Esophagus squamous epithelium (tissue), 5 donors: ENCODE results near the gene ITCH. TPM values are rescaled to one million over a fixed set of nuclear protein-coding genes. Genes with fewer than 3 reads are reported as not detected.
A peak's percentile ranks its signal among the peaks of the same experiment; 100 is the strongest.

Source experiments
- DNase-seq: peaks from one replicate; lab custom pipeline; 2025; lab: John Stamatoyannopoulos, UW
- H3K27ac ChIP-seq, 4 donors: fragments of 200-600 bp; sonication (generic); one replicate each; pipeline ENCODE4 v1.5.1; 2016 to 2019; ENCODE audit warnings: mild to moderate bottlenecking in 1 of 4
- H3K27me3 ChIP-seq, 4 donors: fragments of 200-600 bp; sonication (generic); 1 replicate in 3 of 4; 2 replicates in 1 of 4; pipeline versions ENCODE4 v1.5.1 to v1.6.0; 2017 to 2021; ENCODE audit warnings: antibody characterized with exemption in 1 of 4
- H3K36me3 ChIP-seq, 3 donors: fragments of 200-600 bp; sonication (generic); one replicate each; pipeline ENCODE4 v1.5.1; 2016 to 2019
- H3K4me1 ChIP-seq, 3 donors: fragments of 200-600 bp; sonication (generic); one replicate each; pipeline ENCODE4 v1.5.1; 2017 to 2019
- H3K4me3 ChIP-seq, 4 donors: fragments of 200-600 bp; sonication (generic); 1 replicate in 3 of 4; 2 replicates in 1 of 4; pipeline ENCODE4 v1.5.1; 2016 to 2019; ENCODE audit warnings: mild to moderate bottlenecking in 2 of 4, moderate library complexity in 1 of 4
- H3K9me3 ChIP-seq, 3 donors: fragments of 200-600 bp; sonication (generic); one replicate each; pipeline ENCODE4 v1.5.1; 2016 to 2019
- POLR2A ChIP-seq, 4 donors: fragments of 450-650 bp; IDR thresholded peaks; one replicate each; pipeline ENCODE4 v1.6.1; 2017; ENCODE audit warnings: antibody characterized with exemption in 4 of 4, mild to moderate bottlenecking in 4 of 4, moderate library complexity in 3 of 4
- WGBS, 2 donors: methylation state at CpG; one replicate each; pipeline ENCODE4 v1.1.5; 2018; 5-methylcytosine and 5-hydroxymethylcytosine counted together
- intact Hi-C: fragments of 100-400 bp; cut with DNase I; formaldehyde crosslinking; loops from one replicate; pipeline ENCODE4 v1.15.0; 2022
- total RNA-seq, 4 donors: library from RNA; depleted of rRNA; stranded (reverse); fragments of >200 nt; gene quantifications; one replicate each; pipeline ENCODE4 v1.1.0, GENCODE V29; 2016
- TF ChIP-seq, protein P1 (sequence below), 6 experiments: fragments of 450-650 bp in 4 of 6; fragments of 200-600 bp in 2 of 6; sonication (generic) in 2 of 6; IDR thresholded peaks; one replicate each; pipeline ENCODE4 v1.5.1; 2016 to 2019; ENCODE audit warnings: antibody characterized with exemption in 6 of 6, mild to moderate bottlenecking in 4 of 6, moderate library complexity in 4 of 6
- donor health status: DM: yes; HTN: yes; CAD: no.

ITCH gene
- total RNA-seq, 4 donors from 2014 or later: 45.9 to 67.9 (median 54.5) TPM

DNA sequence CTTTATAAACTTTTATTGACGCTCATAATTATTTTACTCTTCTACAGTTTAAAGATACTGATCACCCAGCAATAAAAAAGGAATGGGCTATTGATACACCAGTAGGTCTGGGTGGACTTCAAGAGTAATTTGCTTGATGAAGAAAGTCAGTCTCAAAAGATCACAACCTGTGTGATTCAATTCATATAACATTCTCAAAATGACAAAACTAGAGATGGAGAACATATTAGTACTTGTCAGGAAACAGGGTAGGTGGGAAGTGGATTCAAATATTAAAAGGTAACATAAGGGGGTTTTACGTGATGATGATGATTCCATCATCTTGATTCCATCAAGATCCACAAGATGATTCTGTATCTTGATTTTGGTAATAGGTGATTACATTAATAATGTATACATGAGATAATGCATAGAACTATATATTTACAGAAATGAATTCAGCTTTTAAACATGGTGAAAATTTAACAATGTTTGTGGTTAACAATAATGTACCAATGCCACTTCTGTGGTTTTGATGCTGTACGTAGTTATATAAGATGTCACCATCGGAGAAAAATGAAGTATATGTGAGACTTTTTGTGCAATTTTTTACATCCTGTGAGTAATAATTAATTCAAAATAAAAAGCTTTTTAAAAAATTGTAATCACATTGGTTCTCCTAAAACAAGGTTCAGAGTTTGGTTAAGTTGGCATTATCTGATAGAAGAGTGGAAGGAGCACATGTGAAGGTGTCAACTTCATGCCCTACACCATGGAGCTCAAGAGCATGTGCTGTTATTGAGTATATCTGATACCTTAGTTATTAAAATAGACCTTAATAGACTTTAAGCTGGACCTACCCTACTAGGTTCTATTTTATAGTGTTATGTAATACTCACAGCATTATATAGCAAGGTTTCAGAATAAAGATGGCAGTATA lies 86.9 kb downstream of the ITCH start:
- H3K27ac ChIP-seq: no peak overlapping the region
- no peak for DNase-seq
- WGBS, 2 donors: 87 to 91% methylated on average over 4 of the region's 4 CpGs
- no peaks in the 10 kb centered on the region for H3K27me3 ChIP-seq
- peaks cover 7 to 91% (median 38%) of the 10 kb centered on the region in 3 donors for H3K36me3 ChIP-seq
- intact Hi-C loops: no loop called here
- H3K4me3 ChIP-seq: no peak overlapping the region
- H3K4me1 ChIP-seq: no peaks in the 10 kb centered on the region
- no peak for TF ChIP-seq POLR2A (IDR thresholded peaks at IDR 0.05)
- TF ChIP-seq, protein P1, sequence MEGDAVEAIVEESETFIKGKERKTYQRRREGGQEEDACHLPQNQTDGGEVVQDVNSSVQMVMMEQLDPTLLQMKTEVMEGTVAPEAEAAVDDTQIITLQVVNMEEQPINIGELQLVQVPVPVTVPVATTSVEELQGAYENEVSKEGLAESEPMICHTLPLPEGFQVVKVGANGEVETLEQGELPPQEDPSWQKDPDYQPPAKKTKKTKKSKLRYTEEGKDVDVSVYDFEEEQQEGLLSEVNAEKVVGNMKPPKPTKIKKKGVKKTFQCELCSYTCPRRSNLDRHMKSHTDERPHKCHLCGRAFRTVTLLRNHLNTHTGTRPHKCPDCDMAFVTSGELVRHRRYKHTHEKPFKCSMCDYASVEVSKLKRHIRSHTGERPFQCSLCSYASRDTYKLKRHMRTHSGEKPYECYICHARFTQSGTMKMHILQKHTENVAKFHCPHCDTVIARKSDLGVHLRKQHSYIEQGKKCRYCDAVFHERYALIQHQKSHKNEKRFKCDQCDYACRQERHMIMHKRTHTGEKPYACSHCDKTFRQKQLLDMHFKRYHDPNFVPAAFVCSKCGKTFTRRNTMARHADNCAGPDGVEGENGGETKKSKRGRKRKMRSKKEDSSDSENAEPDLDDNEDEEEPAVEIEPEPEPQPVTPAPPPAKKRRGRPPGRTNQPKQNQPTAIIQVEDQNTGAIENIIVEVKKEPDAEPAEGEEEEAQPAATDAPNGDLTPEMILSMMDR (IDR thresholded peaks at IDR 0.05): no peak
- no peaks in the 10 kb centered on the region for H3K9me3 ChIP-seq

DNA sequence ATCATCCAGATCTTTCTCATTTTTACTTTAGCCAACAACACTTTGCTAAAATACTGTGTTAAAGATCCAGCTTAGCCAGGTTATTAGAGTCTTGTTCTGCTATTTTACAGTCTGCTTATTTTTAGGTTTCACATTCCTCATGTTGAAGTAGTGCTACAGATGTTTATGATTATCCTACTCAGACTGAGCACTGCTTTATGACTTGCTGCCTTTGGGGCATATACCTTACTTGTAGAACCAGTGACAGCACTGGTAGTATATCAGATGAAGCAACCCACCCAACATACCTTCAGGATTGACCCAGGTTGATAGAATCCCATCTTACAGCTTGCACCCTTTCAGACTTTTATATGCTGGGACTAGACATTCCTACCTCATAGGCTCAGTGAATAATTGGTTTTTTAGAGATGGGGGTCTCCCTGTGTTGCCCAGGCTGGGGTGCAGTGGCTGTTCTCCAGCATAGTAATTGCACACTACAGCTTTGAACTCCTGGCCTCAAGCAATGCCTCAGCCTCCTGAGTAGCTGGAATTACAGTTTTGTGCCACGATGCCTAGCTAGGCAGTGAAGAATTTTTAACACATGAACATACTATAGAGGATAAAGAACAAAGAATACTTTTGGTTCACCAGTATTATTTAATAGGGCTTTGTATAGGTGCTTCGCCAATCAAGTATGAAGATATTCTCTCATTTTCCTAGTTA lies 89.4 kb downstream of the ITCH start:
- intact Hi-C loops: no loop called here
- Histone ChIP-seq H3K4me1 (no peaks in the 10 kb centered on the region), H3K4me3 (no peak overlapping the region), H3K27ac (peak overlapping the region in 1 of 4 donors; percentile 11), H3K27me3 (no peaks in the 10 kb centered on the region), H3K36me3 (peaks cover 7 to 86% (median 23%) of the 10 kb centered on the region in 3 donors), H3K9me3 (no peaks in the 10 kb centered on the region)
- no peak for TF ChIP-seq POLR2A (IDR thresholded peaks at IDR 0.05)
- TF ChIP-seq, protein P1 (IDR thresholded peaks at IDR 0.05): no peak
- WGBS, 2 donors: 82 to 91% methylated on average over 2 of the region's 2 CpGs
- DNase-seq: no peak

DNA sequence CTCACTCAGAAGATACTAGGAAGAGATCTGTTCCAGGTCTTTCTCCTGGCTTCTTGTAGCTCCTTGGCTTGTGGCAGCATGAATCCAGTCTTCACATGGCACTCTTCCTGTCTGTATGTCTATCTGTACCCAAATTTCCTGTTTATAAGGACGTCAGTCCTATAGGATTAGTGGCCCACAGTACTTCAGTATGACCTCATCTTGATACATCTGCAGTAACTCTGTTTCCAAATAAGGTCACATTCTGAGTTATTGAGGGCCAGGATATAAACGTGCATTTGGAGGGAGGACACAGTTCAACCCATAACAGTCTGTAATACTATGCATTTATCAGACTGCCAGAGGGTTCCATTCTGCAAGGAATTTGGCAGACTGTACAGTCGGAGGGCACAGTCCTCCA lies 95.6 kb downstream of the ITCH start:
- no peaks in the 10 kb centered on the region for H3K27me3 ChIP-seq
- 63% methylated on average over 3 of the region's 3 CpGs for WGBS, 2 donors
- H3K9me3 ChIP-seq: no peaks in the 10 kb centered on the region
- no peak overlapping the region for H3K4me3 ChIP-seq
- H3K4me1 ChIP-seq: peaks cover 0 to 6% (median 0%) of the 10 kb centered on the region in 3 donors
- intact Hi-C loops: no loop called here
- H3K36me3 ChIP-seq: peaks cover 14 to 86% (median 15%) of the 10 kb centered on the region in 3 donors
- TF ChIP-seq, protein P1 (IDR thresholded peaks at IDR 0.05): no peak
- TF ChIP-seq POLR2A (IDR thresholded peaks at IDR 0.05): no peak
- no peak for DNase-seq
- H3K27ac ChIP-seq: no peak overlapping the region

DNA sequence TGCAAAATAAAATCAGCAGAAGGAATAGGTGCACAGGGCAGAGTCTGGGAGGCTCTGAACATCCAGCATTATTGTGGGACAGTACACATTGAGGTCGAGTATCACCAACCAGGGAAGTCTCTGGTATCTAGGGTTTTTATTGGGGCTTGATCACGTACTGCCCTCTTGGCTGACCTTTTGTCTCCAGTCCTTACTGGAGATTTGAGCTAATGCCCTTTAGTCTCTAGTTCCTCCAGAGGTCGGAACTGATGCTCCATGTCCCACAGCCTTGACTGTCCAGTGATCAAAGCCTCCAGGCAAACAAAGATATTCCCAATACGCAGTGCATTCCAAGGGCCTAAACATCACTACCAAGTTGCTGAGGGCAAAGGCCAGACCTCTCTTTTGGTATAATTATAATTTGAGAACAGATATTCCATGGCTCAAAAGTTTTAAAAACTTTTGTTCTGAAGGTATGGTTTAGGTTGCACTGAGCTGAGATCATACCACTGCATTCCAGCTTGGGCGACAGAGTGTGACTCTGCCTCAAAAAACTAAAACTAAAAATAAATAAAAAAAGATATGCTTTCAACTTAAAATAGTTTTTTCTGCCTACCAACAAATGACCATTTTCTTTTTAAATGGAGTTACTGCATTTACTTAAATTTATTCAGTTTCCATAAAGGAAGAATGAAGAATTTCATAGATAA lies 96.3 kb downstream of the ITCH start:
- Histone ChIP-seq H3K4me3 (no peak overlapping the region), H3K36me3 (peaks cover 14 to 89% (median 15%) of the 10 kb centered on the region in 3 donors), H3K27me3 (no peaks in the 10 kb centered on the region), H3K4me1 (peaks cover 0 to 6% (median 0%) of the 10 kb centered on the region in 3 donors), H3K9me3 (no peaks in the 10 kb centered on the region), H3K27ac (no peak overlapping the region)
- no peak for DNase-seq
- WGBS, 2 donors: 90 to 94% methylated on average over 5 of the region's 5 CpGs
- intact Hi-C loops: no loop called here
- TF ChIP-seq, protein P1 (IDR thresholded peaks at IDR 0.05): no peak
- TF ChIP-seq POLR2A (IDR thresholded peaks at IDR 0.05): no peak
